ENCODE results near the gene FAM53B. TPM values are rescaled to one million over a fixed set of nuclear protein-coding genes. Genes with fewer than 3 reads are reported as not detected.
"Not testable (repeated sequence)": the region's sequence is repeated elsewhere in the genome, so short reads cannot be mapped to it uniquely, and the experiment has no call there.

The FAM53B gene
- total and polyA plus RNA-seq, 8 donors: 5.7 to 46.9 (median 11.4) TPM

DNA sequence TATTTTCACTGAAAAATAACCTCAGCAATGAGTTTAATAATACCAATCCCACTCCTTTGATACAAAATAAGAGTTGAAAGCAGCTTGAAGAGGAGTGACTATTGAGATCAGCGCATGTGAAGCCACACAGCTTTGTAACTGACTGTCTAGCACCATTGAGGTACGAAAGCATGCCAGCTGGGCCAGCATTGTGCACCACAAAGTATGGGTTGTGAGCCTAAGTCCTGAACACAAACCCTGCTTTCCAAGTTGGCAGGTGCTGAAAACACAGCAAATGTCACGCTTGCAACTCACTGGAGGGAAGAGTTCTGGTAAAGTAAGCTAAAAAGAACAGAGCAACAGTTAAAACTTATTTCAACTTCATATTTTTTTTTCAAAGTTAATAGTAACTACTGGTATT is 4.0 kb upstream of the FAM53B start:
- H3K4me3 ChIP-seq: no peak overlapping the region
- intact Hi-C loops (cut with DNase I; ENCODE audit: low total_unique reads): no loop called here
- H3K27ac ChIP-seq: no peak overlapping the region
- WGBS, 5 donors: 86 to 96% (median 89%) methylated on average over 3 of the region's 3 CpGs
- no peaks in the 10 kb centered on the region for H3K9me3 ChIP-seq
- H3K36me3 ChIP-seq: peaks cover 0 to 11% (median 6%) of the 10 kb centered on the region in 4 donors
- H3K27me3 ChIP-seq: no peaks in the 10 kb centered on the region
- peak in 1 of 2 donors; percentile 59 for DNase-seq
- H3K4me1 ChIP-seq: peaks cover 12 to 32% (median 20%) of the 10 kb centered on the region in 4 donors
- TF ChIP-seq POLR2AphosphoS5 (IDR thresholded peaks at IDR 0.05) (no peak), POLR2A (IDR thresholded peaks at IDR 0.05) (no peak), EP300 (IDR thresholded peaks at IDR 0.05) (no peak)
- TF ChIP-seq, protein P1, sequence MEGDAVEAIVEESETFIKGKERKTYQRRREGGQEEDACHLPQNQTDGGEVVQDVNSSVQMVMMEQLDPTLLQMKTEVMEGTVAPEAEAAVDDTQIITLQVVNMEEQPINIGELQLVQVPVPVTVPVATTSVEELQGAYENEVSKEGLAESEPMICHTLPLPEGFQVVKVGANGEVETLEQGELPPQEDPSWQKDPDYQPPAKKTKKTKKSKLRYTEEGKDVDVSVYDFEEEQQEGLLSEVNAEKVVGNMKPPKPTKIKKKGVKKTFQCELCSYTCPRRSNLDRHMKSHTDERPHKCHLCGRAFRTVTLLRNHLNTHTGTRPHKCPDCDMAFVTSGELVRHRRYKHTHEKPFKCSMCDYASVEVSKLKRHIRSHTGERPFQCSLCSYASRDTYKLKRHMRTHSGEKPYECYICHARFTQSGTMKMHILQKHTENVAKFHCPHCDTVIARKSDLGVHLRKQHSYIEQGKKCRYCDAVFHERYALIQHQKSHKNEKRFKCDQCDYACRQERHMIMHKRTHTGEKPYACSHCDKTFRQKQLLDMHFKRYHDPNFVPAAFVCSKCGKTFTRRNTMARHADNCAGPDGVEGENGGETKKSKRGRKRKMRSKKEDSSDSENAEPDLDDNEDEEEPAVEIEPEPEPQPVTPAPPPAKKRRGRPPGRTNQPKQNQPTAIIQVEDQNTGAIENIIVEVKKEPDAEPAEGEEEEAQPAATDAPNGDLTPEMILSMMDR (IDR thresholded peaks at IDR 0.05): no peak

DNA sequence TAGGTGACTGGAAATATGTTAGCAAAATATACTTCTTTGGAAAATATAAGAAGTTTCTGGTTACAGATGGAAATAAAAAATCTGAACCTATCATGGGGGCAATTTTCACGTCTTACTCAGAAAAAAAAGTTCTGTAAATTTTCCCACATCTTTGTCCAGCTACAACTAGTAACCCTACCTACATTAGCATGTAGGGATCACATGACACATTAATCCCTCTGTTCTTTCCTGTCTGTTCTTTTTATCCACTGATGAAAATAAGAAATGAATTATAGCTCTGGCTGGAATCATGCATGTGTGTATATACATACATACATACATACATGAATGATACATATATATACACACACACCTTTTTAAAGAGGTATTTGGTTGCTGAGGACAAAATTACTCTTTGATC is 3.6 kb upstream of the FAM53B start:
- H3K36me3 ChIP-seq: peaks cover 0 to 11% (median 6%) of the 10 kb centered on the region in 4 donors
- no peaks in the 10 kb centered on the region for H3K27me3 ChIP-seq
- intact Hi-C loops (cut with DNase I; ENCODE audit: low total_unique reads): no loop called here
- peaks cover 12 to 36% (median 25%) of the 10 kb centered on the region in 4 donors for H3K4me1 ChIP-seq
- H3K9me3 ChIP-seq: no peaks in the 10 kb centered on the region
- TF ChIP-seq POLR2AphosphoS5 (IDR thresholded peaks at IDR 0.05): no peak
- TF ChIP-seq, protein P1 (IDR thresholded peaks at IDR 0.05): no peak
- TF ChIP-seq EP300 (IDR thresholded peaks at IDR 0.05): no peak
- no peak for TF ChIP-seq POLR2A (IDR thresholded peaks at IDR 0.05)
- no peak overlapping the region for H3K4me3 ChIP-seq
- 86 to 93% (median 87%) methylated on average over 1 of the region's 1 CpG for WGBS, 5 donors
- DNase-seq: no peak
- H3K27ac ChIP-seq: peak overlapping the region in 2 of 5 donors; percentile 90 to 94

DNA sequence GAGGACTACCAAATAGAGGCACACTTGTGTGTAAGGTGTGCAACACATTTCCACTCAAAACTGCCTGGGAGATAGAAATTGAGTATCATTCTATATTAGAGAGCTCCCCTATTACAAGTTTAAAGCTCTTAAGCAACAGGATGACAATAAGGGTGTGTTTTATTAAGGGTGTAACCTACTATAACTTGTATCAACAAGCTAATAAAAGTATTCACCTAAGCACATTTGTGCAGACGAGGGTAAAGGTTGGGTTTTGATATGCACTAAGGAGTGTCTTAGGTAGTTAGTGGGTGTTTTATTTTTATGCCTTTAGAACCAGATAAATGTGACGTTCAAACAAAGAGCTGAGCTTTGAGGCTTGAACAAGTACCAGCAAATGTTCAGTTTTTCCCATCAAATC is 2.8 kb upstream of the FAM53B start:
- intact Hi-C loops (cut with DNase I; ENCODE audit: low total_unique reads): no loop called here
- Histone ChIP-seq H3K36me3 (peaks cover 0 to 11% (median 6%) of the 10 kb centered on the region in 4 donors), H3K9me3 (no peaks in the 10 kb centered on the region), H3K27me3 (no peaks in the 10 kb centered on the region), H3K4me3 (no peak overlapping the region), H3K27ac (peak overlapping the region in 3 of 5 donors; percentile 30 to 94 (median 90)), H3K4me1 (peaks cover 19 to 44% (median 32%) of the 10 kb centered on the region in 4 donors)
- DNase-seq: peak in 1 of 2 donors; percentile 73
- TF ChIP-seq POLR2A (IDR thresholded peaks at IDR 0.05): no peak
- TF ChIP-seq POLR2AphosphoS5 (IDR thresholded peaks at IDR 0.05): peak in 1 of 3 donors; percentile 17
- WGBS, 5 donors: 24 to 56% (median 46%) methylated on average over 2 of the region's 2 CpGs

DNA sequence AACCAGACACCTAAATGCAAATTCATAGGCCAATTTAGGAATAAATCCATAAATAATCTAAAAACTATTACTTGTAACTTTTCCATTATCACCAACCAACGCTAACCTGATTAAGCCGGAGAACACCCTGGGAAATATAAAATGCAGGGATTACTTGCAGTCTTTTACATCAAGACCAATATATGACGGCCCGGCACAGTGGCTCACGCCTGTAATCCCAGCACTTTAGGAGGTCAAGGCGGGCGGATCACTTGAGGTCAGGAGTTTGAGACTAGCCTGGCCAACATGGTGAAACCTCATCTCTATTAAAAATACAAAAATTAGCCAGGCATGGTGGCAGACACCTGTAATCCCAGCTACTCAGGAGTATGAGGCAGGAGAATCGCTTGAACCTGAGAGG is 2.3 kb upstream of the FAM53B start:
- H3K9me3 ChIP-seq; H3K36me3 ChIP-seq; DNase-seq; H3K4me3 ChIP-seq; H3K27me3 ChIP-seq; intact Hi-C loops (cut with DNase I; ENCODE audit: low total_unique reads): not testable (repeated sequence)
- WGBS, 5 donors: 77 to 88% (median 85%) methylated on average over 8 of the region's 8 CpGs
- Histone ChIP-seq H3K4me1 (peaks cover 24 to 49% (median 38%) of the 10 kb centered on the region in 4 donors), H3K27ac (peak overlapping the region; percentile 42 to 94 (median 89))

DNA sequence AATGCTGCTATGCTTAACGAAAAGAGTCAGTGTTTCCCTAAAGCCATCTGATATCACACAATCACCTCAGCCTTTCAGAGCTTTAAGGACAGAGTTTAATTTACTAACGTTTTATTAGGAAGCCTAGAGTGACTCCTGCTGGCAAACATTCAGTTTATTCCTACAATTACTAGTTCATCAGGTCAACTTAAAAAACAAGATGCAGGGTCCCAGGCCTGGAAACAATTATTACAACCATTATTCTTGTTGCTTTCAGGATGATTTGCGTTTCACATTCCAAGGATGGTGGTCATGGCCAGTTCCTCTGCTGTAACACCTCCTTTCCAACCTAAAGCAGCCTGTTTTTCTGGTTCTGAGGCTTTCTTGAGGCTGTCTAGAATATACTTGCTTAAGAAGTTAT is 1.5 kb upstream of the FAM53B start:
- 11 to 23% (median 16%) methylated on average over 3 of the region's 3 CpGs for WGBS, 5 donors
- no peak overlapping the region for H3K4me3 ChIP-seq
- peak in 1 of 2 donors; percentile 84 for DNase-seq
- H3K27me3 ChIP-seq: no peaks in the 10 kb centered on the region
- H3K36me3 ChIP-seq: peaks cover 0 to 7% (median 6%) of the 10 kb centered on the region in 4 donors
- TF ChIP-seq POLR2AphosphoS5 (IDR thresholded peaks at IDR 0.05) (peak in 1 of 3 donors; percentile 12), POLR2A (IDR thresholded peaks at IDR 0.05) (no peak), EP300 (IDR thresholded peaks at IDR 0.05) (no peak)
- TF ChIP-seq, protein P1 (IDR thresholded peaks at IDR 0.05): peak in 4 of 7 experiments; percentile 10 to 66 (median 54)
- peaks cover 32 to 57% (median 45%) of the 10 kb centered on the region in 4 donors for H3K4me1 ChIP-seq
- H3K9me3 ChIP-seq: no peaks in the 10 kb centered on the region
- intact Hi-C loops (cut with DNase I; ENCODE audit: low total_unique reads): no loop called here
- H3K27ac ChIP-seq: peak overlapping the region; percentile 58 to 94 (median 89)
